ENCODE results near the gene EDN1. TPM values are rescaled to one million over a fixed set of nuclear protein-coding genes. Genes with fewer than 3 reads are reported as not detected.

EDN1 gene
- total and polyA plus RNA-seq, 2 of the 13 experiments (the other 11 are each of a cell fraction or from before 2014, with no cell fraction given): 0.15 to 1.2 TPM

DNA sequence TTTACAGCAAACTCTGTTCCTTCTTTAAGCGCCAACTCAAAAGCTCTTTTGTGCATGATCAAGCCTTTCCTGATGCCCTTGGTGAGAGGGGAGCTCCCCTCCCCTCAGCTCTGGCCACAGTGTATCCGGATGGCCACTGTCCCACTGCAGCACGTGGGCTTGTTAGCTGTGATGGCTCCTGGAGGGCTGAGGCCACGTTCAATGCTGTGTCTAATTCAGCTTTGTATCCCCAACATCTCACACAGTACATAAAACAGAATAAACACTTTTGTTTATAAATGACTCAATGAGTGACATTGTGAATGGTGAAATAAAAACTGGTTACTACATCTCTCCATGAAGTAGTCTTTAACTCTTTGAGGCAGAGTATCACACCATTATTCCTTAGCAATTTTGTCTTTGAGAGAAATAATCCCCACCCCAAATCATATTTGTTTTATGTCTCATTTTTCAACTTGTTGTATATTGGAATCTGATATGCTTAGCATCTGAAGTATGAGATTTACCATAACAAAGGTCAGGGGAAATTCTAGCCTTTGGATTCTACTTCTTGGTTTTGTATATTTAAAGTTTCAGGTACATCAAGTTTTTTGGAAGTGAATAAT is 44.5 kb downstream of the EDN1 start:
- Histone ChIP-seq H3K4me3 (replicated peaks in 1 of 3; ENCODE audit: insufficient read depth in 1 of 3, low read depth in 2 of 3, low read length in 3 of 3) (no peak overlapping the region), H3K9me3 (ENCODE audit: low read length) (no peaks in the 10 kb centered on the region), H3K27ac (ENCODE audit: extremely low read length, insufficient read depth, low read length) (no peak overlapping the region), H3K27me3 (ENCODE audit: control insufficient read depth in 1 of 2, insufficient read depth in 2 of 2, low read length in 2 of 2) (no peaks in the 10 kb centered on the region), H3K36me3 (replicated peaks in 1 of 2; ENCODE audit: control insufficient read depth in 1 of 2, insufficient read depth in 2 of 2, low read length in 2 of 2) (no peaks in the 10 kb centered on the region), H3K4me1 (ENCODE audit: insufficient read depth, low read length) (peaks cover 78% of the 10 kb centered on the region), H3K79me2 (ENCODE audit: insufficient read depth, low read length) (no peaks in the 10 kb centered on the region), H3K4me2 (ENCODE audit: low read depth, low read length) (no peak overlapping the region), H3K9ac (ENCODE audit: insufficient read depth, low read depth, low read length) (no peak overlapping the region), H2AFZ (ENCODE audit: low read length) (no peak overlapping the region), H4K20me1 (ENCODE audit: insufficient read depth, low read length) (no peaks in the 10 kb centered on the region)
- ChIA-PET CTCF (ENCODE audit: low intra/inter-chr PET ratio, low total read pairs) (no interaction called here), POLR2A (interaction anchor here (1.3 kb wide), 1 partner anchor 31 kb away, joined by 3 read pairs; no protein-coding TSS in a partner anchor)
- no peak for DNase-seq (ENCODE audit: low spot score)
- intact Hi-C loops (cut with micrococcal nuclease; ENCODE audit: unreplicated experiment): no loop called here
- in situ Hi-C loops (cut with HindIII; ENCODE audit: extremely low pct_ligation_motif_present, low pct_unique_long_range_greater_than_20kb): no loop called here
- BruUV-seq (replicated peaks): no TSS peak
- TF ChIP-seq ZFP36 (IDR thresholded peaks at IDR 0.05; ENCODE audit: borderline replicate concordance, low read depth, low read length, partially characterized antibody) (no peak), ZNF329 (CRISPR knock-in tag; IDR thresholded peaks at IDR 0.05; ENCODE audit: low read depth) (peak; percentile 88)
- ATAC-seq: no peak
- WGBS (ENCODE audit: low lambda C conversion rate): 72% methylated on average over 4 of the region's 4 CpGs
- no peak for FAIRE-seq

DNA sequence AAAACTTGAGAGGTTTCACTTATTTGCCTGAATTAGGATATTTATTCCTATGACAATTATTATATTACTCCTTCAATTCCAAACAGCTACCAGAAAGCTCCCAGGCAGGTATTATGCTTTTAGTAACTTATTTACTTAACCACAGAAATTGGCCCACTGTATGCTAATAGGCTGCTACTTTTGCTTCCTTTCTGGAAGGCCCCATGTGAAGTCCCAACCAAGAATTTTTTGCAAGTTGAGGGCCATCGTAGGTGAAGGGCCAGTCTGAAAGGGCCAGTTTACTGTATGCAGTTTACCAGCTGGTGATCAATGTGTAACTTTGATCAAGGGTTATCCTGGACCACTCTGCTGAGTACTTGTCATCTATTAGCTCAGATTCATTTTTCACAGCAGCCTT is 45.0 kb downstream of the EDN1 start:
- TF ChIP-seq, protein P1, sequence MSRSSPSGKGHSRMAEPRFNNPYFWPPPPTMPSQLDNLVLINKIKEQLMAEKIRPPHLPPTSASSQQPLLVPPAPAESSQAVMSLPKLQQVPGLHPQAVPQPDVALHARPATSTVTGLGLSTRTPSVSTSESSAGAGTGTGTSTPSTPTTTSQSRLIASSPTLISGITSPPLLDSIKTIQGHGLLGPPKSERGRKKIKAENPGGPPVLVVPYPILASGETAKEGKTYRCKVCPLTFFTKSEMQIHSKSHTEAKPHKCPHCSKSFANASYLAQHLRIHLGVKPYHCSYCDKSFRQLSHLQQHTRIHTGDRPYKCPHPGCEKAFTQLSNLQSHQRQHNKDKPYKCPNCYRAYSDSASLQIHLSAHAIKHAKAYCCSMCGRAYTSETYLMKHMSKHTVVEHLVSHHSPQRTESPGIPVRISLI (CRISPR knock-in tag; IDR thresholded peaks at IDR 0.05; ENCODE audit: borderline replicate concordance): no peak
- TF ChIP-seq, protein P2, sequence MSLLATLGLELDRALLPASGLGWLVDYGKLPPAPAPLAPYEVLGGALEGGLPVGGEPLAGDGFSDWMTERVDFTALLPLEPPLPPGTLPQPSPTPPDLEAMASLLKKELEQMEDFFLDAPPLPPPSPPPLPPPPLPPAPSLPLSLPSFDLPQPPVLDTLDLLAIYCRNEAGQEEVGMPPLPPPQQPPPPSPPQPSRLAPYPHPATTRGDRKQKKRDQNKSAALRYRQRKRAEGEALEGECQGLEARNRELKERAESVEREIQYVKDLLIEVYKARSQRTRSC (CRISPR knock-in tag; IDR thresholded peaks at IDR 0.05; ENCODE audit: low read depth): no peak
- TF ChIP-seq ZNF264 (CRISPR knock-in tag; IDR thresholded peaks at IDR 0.05): no peak
- TF ChIP-seq ZNF224 (CRISPR knock-in tag; IDR thresholded peaks at IDR 0.05): no peak
- TF ChIP-seq PHB2 (IDR thresholded peaks at IDR 0.05; ENCODE audit: partially characterized antibody): no peak
- TF ChIP-seq, protein P3, sequence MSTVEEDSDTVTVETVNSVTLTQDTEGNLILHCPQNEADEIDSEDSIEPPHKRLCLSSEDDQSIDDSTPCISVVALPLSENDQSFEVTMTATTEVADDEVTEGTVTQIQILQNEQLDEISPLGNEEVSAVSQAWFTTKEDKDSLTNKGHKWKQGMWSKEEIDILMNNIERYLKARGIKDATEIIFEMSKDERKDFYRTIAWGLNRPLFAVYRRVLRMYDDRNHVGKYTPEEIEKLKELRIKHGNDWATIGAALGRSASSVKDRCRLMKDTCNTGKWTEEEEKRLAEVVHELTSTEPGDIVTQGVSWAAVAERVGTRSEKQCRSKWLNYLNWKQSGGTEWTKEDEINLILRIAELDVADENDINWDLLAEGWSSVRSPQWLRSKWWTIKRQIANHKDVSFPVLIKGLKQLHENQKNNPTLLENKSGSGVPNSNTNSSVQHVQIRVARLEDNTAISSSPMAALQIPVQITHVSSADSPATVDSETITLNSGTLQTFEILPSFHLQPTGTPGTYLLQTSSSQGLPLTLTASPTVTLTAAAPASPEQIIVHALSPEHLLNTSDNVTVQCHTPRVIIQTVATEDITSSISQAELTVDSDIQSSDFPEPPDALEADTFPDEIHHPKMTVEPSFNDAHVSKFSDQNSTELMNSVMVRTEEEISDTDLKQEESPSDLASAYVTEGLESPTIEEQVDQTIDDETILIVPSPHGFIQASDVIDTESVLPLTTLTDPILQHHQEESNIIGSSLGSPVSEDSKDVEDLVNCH (CRISPR knock-in tag; IDR thresholded peaks at IDR 0.05): no peak
- no peak for TF ChIP-seq THYN1 (CRISPR knock-in tag; IDR thresholded peaks at IDR 0.05; ENCODE audit: borderline replicate concordance, low read depth)
- TF ChIP-seq AHR (CRISPR knock-in tag; IDR thresholded peaks at IDR 0.05): no peak
- no peak for TF ChIP-seq ZNF138 (CRISPR knock-in tag; IDR thresholded peaks at IDR 0.05; ENCODE audit: low read depth)
- TF ChIP-seq HNRNPLL (IDR thresholded peaks at IDR 0.05; ENCODE audit: low read depth, low read length, poor library complexity, severe bottlenecking): no peak
- TF ChIP-seq MED1 (CRISPR knock-in tag; IDR thresholded peaks at IDR 0.05): no peak
- no peak for TF ChIP-seq ZMAT3 (CRISPR knock-in tag; conservative IDR thresholded peaks at IDR 0.05)
- TF ChIP-seq CREB1 (IDR thresholded peaks at IDR 0.05): no peak
- no peak for TF ChIP-seq CREB1 (CRISPR knock-in tag; IDR thresholded peaks at IDR 0.05)
- Histone ChIP-seq H3K9ac (ENCODE audit: insufficient read depth, low read depth, low read length) (no peak overlapping the region), H3K36me3 (replicated peaks in 1 of 2; ENCODE audit: control insufficient read depth in 1 of 2, insufficient read depth in 2 of 2, low read length in 2 of 2) (no peaks in the 10 kb centered on the region), H3K9me3 (ENCODE audit: low read length) (no peaks in the 10 kb centered on the region), H3K4me1 (ENCODE audit: insufficient read depth, low read length) (peaks cover 78% of the 10 kb centered on the region), H2AFZ (ENCODE audit: low read length) (no peak overlapping the region), H3K27me3 (ENCODE audit: control insufficient read depth in 1 of 2, insufficient read depth in 2 of 2, low read length in 2 of 2) (no peaks in the 10 kb centered on the region), H3K27ac (ENCODE audit: extremely low read length, insufficient read depth, low read length) (no peak overlapping the region), H4K20me1 (ENCODE audit: insufficient read depth, low read length) (no peaks in the 10 kb centered on the region), H3K4me2 (ENCODE audit: low read depth, low read length) (no peak overlapping the region), H3K4me3 (replicated peaks in 1 of 3; ENCODE audit: insufficient read depth in 1 of 3, low read depth in 2 of 3, low read length in 3 of 3) (no peak overlapping the region), H3K79me2 (ENCODE audit: insufficient read depth, low read length) (no peaks in the 10 kb centered on the region)
- FAIRE-seq (no peak), DNase-seq (ENCODE audit: low spot score) (no peak), ATAC-seq (no peak)
- 39% methylated on average over 1 of the region's 1 CpG for WGBS (ENCODE audit: low lambda C conversion rate)
- ChIA-PET POLR2A (interaction anchor here (0.9 to 1.3 kb wide), 2 partner anchors 29 to 30 kb away, joined by 3 read pairs; no protein-coding TSS in a partner anchor), CTCF (ENCODE audit: low intra/inter-chr PET ratio, low total read pairs) (no interaction called here)
- in situ Hi-C loops (cut with HindIII; ENCODE audit: extremely low pct_ligation_motif_present, low pct_unique_long_range_greater_than_20kb): no loop called here
- no TSS peak for BruUV-seq (replicated peaks)
- intact Hi-C loops (cut with micrococcal nuclease; ENCODE audit: unreplicated experiment): no loop called here
